CD4-positive, alpha-beta T cell treated with Interleukin-15 for 4 hours (primary cell): Measurements from ENCODE around the gene AMIGO3.
A peak's percentile ranks its signal among the peaks of the same experiment; 100 is the strongest.
"Not testable (repeated sequence)": the region's sequence is repeated elsewhere in the genome, so short reads cannot be mapped to it uniquely, and the experiment has no call there.

Source experiments
- DNase-seq: peaks from one replicate; pipeline ENCODE4 v3.0.0-alpha.2; 2020; ENCODE audit warnings: low spot score

Gene AMIGO3

GRCh38 chr3:49719214-49719884, at the start of gene AMIGO3:
TSS of gene AMIGO3 (minus strand) at chr3:49719684. CDS start at chr3:49719465, 219 bp downstream.
- peak; percentile 87 for DNase-seq

- DNase-seq, result no peak
These were observed 44.5 kb upstream of the AMIGO3 start for GRCh38 chr3:49763981-49764380.

GRCh38 chr3:49761661-49762060, 42.2 kb upstream of the AMIGO3 start:
- DNase-seq, result no peak

- no peak for DNase-seq
These were observed 39.7 kb upstream of the AMIGO3 start for GRCh38 chr3:49759226-49759625.

- DNase-seq, result no peak
These were observed 37.7 kb upstream of the AMIGO3 start for GRCh38 chr3:49757197-49757596.

GRCh38 chr3:49756036-49756435, 36.6 kb upstream of the AMIGO3 start:
- no peak for DNase-seq

GRCh38 chr3:49754536-49754935, 35.1 kb upstream of the AMIGO3 start:
- no peak for DNase-seq

- no peak for DNase-seq
These were observed 32.0 kb upstream of the AMIGO3 start for GRCh38 chr3:49751501-49751900.

GRCh38 chr3:49750056-49750455, 30.6 kb upstream of the AMIGO3 start:
- DNase-seq, result no peak

- DNase-seq, result not testable (repeated sequence)
These were observed 29.4 kb upstream of the AMIGO3 start for GRCh38 chr3:49748874-49749273.

GRCh38 chr3:49747792-49748480, 28.5 kb upstream of the AMIGO3 start:
- DNase-seq, result no peak

GRCh38 chr3:49745986-49746385, 26.5 kb upstream of the AMIGO3 start:
- no peak for DNase-seq

- no peak for DNase-seq
These were observed 20.9 kb upstream of the AMIGO3 start for GRCh38 chr3:49740427-49740826.

GRCh38 chr3:49738067-49738713, 18.7 kb upstream of the AMIGO3 start:
- DNase-seq, result no peak

GRCh38 chr3:49734752-49735151, 15.3 kb upstream of the AMIGO3 start:
- no peak for DNase-seq

GRCh38 chr3:49733551-49733950, 14.1 kb upstream of the AMIGO3 start:
- no peak for DNase-seq

- no peak for DNase-seq
These were observed 13.1 kb upstream of the AMIGO3 start for GRCh38 chr3:49732597-49732996.

- DNase-seq, result no peak
These were observed 10.6 kb upstream of the AMIGO3 start for GRCh38 chr3:49729966-49730609.

- no peak for DNase-seq
These were observed 8.5 kb upstream of the AMIGO3 start for GRCh38 chr3:49727924-49728361.

GRCh38 chr3:49727154-49727923, 7.9 kb upstream of the AMIGO3 start:
- no peak for DNase-seq

GRCh38 chr3:49725906-49726681, 6.6 kb upstream of the AMIGO3 start:
- DNase-seq, result no peak
